ENCODE data around the gene POFUT2.

- no peak for TF ChIP-seq EZH2 (IDR thresholded peaks at IDR 0.05; ENCODE audit: low read length, unreplicated experiment)
- TF ChIP-seq, protein P1, sequence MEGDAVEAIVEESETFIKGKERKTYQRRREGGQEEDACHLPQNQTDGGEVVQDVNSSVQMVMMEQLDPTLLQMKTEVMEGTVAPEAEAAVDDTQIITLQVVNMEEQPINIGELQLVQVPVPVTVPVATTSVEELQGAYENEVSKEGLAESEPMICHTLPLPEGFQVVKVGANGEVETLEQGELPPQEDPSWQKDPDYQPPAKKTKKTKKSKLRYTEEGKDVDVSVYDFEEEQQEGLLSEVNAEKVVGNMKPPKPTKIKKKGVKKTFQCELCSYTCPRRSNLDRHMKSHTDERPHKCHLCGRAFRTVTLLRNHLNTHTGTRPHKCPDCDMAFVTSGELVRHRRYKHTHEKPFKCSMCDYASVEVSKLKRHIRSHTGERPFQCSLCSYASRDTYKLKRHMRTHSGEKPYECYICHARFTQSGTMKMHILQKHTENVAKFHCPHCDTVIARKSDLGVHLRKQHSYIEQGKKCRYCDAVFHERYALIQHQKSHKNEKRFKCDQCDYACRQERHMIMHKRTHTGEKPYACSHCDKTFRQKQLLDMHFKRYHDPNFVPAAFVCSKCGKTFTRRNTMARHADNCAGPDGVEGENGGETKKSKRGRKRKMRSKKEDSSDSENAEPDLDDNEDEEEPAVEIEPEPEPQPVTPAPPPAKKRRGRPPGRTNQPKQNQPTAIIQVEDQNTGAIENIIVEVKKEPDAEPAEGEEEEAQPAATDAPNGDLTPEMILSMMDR (conservative IDR thresholded peaks at IDR 0.05; ENCODE audit: low read depth, low read length) = no peak
Measured at GRCh38 chr21:45224189-45224938, 63.3 kb downstream of the POFUT2 start.

All from PC-3 (cell line).